CD4-positive, alpha-beta T cell treated with Interleukin-10 for 1 hour (primary cell): ENCODE data around the gene NALCN.

Source experiments
- DNase-seq: peaks from one replicate; pipeline ENCODE4 v3.0.0-alpha.2; 2020

Gene NALCN

DNA sequence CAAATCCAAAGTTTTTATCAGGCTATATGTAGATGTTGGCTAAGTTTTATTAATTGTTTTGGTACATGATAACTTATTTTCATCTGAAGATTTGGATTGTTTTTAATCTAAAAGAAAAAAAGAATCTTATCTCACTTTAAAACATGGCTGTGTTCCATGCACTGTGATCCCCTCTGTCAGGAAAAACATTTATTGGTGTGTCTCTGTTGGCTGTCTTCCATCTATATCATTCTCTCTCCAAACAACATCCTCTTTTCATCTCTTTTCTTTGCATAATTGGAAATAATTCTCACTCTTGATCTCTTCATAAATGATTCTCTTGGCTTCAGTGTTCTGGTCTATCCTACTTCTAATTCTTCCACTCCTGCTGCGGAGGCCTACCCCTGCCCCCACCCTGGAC is 4.2 kb downstream of the NALCN start:
- no peak for DNase-seq

- DNase-seq, result no peak
These were observed 7.2 kb downstream of the NALCN start for GRCh38 chr13:101408992-101409656.

DNA sequence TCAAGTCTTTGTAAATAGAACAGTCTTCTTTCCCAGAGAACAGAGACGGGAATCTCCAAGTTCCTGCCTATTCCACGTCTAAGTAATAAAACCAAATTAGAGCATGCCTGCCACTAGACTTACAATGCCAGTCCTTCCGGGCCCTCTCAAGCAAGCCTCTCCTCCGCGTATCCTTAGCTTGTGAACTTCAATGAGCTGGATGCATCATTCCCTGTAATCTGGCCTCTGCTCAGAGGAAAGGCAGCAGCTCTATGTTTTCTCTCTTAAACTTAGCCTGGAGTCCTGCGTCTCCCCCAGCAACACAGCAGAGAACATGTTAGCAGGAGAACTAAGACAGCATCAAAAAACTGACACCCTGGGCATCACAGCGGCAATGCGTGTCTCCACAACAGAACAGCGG is 8.2 kb downstream of the NALCN start:
- no peak for DNase-seq

GRCh38 chr13:101406791-101407190 is 9.5 kb downstream of the NALCN start:
- no peak for DNase-seq

- no peak for DNase-seq
These were observed 15.1 kb downstream of the NALCN start for GRCh38 chr13:101401196-101401595.

DNA sequence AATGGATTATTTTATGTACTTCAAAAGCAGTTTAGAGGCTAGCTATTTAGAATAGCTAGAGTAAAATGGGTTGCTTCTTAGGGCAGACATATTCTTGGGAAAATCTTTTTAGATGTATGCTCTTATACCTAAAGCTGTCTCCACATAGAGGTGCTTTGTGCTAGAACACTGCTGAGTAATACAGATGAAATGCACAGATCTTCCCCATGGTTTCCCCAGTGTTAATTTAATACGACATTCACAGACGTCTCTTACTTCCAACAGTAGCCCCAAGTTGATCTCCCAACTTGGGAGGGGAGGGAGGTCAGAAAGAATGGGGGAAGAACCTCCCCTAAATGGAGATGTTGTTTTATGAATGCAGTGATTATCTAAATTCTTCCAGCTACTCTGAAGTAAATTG is 16.9 kb downstream of the NALCN start:
- no peak for DNase-seq

- DNase-seq, result no peak
These were observed 17.4 kb downstream of the NALCN start for GRCh38 chr13:101398920-101399319.

- DNase-seq, result no peak
These were observed 18.1 kb downstream of the NALCN start for GRCh38 chr13:101398191-101398590.

DNA sequence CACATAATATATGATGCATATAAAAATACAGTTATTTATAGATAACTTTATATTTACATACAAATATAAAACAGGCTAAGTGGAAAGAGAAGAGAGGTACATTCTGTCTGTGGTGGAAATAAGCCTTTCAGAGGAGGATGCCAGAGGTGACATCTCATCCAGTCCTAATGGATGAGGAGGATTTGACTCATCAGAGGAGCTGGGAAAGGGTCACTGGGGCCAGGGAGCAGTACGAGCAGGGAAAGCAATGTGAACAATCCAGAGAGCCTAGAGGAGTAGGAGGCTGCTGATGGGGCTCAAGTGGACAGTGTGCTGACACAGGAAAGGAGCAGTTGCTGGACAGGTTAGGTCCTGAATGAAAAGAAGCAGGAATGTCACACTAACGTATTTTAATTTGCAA is 18.6 kb downstream of the NALCN start:
- DNase-seq, result no peak

- no peak for DNase-seq
These were observed 21.7 kb downstream of the NALCN start for GRCh38 chr13:101394605-101395004.

GRCh38 chr13:101393140-101393539 is 23.2 kb downstream of the NALCN start:
- no peak for DNase-seq

- no peak for DNase-seq
These were observed 25.8 kb downstream of the NALCN start for GRCh38 chr13:101390461-101390860.

DNA sequence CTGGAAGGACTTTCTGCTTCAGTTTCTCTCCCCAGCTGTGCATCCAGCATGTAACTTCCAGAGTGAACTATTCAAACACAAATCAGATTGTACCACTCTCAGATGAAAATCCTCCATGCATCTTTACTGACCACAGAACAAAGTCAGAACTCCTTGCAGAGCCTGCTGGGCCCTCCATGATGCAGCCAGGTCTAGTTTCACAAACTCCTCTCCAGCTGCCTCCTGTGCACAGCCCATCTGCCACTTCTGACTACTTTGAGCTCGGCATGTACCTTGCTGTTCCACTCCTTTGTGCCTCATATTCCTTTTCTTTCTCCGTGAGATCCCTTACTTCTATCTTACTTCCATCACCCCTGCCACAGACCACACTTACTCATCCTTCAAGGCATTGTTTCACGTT is 31.4 kb downstream of the NALCN start:
- no peak for DNase-seq

GRCh38 chr13:101383595-101383994 is 32.7 kb downstream of the NALCN start:
- no peak for DNase-seq

DNA sequence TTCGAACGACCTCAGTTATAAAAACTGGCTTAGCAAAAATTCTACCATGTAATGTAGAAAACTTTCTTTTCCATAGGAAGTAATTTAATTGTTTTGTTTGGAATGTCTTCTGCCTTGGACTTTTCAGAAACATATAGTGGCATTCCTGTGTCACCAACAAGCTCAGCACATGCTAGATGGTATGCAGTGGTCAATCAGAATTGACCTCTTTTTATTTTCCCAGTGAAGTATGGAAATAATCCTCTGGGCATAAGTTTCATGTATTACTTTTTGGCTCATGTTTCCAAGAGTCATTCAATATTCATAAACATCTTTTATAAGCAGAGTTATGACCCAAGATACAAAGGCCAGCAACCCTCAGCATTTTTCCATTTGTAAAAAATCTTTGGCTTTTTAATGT is 33.6 kb downstream of the NALCN start:
- DNase-seq, result no peak

DNA sequence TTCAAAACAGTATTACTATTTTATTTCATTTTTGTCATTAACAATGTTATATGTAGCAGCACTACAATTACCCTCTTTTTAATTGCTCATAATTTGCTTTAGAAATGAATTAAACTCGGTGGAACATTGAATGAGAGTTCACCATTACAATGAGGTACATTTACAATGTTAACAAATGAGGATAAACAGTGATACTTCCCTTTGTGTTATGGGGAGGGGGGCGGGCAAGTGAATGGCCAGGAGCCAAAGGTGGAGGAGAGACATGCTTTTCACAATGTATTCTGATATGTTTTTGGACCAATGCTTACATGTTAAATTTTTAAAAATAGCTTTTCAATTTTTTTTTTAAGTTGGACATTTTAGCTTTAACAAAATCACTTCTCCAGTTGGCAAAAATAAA is 34.2 kb downstream of the NALCN start:
- DNase-seq, result no peak

DNA sequence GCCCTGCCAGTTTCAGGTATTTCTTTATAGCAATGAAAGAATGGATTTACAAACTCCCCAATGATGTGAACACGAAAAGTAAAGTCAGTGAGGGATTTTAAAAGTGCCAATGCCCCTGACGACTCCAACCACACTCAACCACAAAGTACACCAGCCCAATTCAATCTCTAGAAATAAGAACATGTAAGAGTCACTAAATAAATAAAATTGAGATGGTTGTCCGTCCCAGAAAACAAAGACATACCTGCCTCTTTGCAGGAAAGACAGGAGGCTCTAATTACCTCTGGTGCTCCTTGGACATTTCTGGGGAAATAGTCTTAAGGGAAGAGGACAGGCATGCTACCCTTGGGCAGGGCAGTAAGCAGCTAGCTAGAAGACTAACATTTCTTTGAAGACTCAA is 55.8 kb downstream of the NALCN start:
- DNase-seq, result no peak

DNA sequence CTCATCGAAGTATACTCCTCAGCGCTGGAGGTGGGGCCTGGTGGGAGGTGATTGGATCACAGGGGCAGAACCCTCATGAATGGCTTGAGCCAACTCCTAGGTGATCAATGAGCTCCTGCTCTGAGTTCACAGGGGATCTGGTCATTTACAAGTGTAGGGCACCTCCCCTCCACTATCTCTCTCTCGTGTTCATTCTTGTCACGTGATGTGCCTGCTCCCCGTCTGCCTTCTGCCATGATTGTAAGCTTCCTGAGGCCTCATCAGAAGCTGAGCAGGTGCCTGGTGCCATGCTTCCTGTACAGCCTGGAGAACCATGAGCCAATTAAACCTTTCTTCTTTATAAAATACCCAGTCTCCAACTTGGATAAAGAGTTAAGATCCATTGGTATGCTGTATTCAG is 61.4 kb downstream of the NALCN start:
- DNase-seq, result no peak

- DNase-seq, result no peak
These were observed 69.2 kb downstream of the NALCN start for GRCh38 chr13:101346942-101347728.

- no peak for DNase-seq
These were observed 70.1 kb downstream of the NALCN start for GRCh38 chr13:101346161-101346560.

DNA sequence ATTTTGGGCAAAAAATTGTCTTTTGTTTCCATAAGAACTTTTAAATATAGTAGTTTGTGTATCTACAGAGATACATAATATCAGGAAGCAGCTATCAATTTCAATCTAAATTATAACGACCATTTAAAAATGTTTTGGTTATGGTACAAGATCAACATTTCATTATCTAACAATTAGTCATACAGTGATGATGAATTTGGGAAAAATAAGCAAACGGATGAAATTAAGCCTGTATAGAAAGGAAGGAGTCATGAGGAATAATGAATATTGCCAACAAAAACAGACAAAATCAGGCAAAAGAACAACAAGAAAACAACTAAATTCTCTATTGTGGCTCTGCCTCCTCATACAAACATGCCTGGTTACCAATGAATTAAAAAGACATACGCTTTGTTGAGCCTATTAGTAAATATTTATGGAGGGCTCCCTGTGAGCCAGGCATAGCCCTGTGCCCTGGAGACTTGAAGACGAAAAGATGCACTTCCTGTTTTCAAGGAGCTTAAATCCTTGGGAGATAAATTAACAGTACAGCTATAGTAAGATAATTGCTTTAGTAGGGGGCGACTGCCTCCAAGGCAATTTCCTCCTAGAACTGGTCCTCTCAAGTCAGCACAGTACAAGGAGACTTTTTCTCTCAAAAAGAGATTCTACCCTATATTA is 73.0 kb downstream of the NALCN start:
- DNase-seq, result no peak

- no peak for DNase-seq
These were observed 74.8 kb downstream of the NALCN start for GRCh38 chr13:101341464-101341863.

DNA sequence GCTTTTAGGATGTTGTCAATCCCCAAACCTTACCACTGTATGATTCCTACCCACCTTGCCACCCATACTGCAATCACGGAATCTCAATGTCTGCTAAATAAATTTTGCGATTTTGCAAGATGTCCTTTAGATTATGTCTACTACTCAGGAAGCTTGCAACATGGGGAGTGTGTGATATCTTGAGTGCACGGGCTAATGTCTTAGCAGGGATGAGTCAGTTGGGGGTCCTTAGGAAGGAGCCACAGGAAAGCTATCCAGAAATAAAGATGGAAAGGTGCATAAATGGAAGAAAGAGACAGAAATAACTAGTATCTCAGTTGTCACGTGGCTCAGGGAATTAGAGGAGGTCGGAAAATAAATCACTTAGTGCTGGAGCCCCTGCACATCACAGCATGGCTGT is 77.1 kb downstream of the NALCN start:
- no peak for DNase-seq

DNA sequence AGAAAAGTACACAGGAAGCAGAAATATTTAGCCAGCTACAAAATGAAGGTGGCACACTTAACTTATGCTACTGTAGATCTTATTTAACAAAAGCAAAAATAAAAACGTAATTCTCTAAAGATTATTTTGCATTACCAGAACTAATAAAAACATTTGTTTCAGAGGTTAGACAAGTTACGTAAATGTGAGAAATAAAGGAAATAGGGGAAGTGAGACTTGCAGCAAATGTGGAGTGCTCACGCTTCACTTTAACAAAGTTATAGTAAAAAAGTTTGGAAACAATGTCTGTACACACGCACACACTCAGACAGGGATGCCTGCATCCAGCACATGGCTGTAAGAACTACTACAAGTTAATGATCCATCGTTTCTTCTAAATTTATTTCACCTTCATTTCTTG is 83.7 kb downstream of the NALCN start:
- no peak for DNase-seq
